NCI-H2196 (cell line): ENCODE data around the gene ANKRD11.
"Not testable (repeated sequence)": the region's sequence is repeated elsewhere in the genome, so short reads cannot be mapped to it uniquely, and the experiment has no call there.

Experiments used
- DNase-seq: peaks from one replicate; lab custom pipeline; 2025; ENCODE audit not compliant: unreplicated experiment; lab: John Stamatoyannopoulos, UW

Gene ANKRD11

DNA sequence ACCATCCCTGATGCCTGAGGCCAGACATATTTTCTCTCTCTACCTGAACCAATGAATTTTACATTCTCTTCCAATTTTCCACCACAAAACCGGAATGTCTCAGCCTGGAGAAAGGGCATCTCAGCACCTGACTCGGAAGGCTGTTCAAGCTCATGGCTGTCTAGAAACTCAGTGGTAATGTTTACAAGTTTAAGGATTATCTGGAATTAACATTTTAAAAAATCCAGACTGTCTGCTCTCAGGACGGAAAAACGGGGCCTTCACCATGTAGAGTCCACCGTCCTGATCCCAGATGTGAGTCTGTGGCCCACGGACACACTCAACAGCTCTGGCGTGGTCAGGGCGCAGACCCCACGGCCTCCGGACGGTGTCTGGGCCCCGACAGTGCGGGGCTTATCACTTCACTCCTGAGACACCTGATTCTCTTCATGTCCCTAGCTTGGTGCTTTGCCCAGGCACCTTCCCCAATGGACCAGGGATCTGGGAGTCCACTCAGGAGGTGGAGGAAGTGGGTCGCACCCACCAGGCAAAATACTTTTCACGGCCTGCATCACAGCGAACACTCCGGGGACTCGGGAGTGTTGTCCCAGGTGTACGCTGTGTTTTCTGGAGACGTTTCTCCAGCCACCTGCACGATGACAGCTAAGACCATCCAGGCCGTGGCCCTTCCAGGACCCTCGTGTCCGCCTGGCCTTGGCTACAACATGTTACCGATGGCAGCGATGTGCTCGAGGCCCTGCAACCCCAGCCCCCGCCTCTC is 171.3 kb downstream of the ANKRD11 start:
- DNase-seq, result no peak

DNA sequence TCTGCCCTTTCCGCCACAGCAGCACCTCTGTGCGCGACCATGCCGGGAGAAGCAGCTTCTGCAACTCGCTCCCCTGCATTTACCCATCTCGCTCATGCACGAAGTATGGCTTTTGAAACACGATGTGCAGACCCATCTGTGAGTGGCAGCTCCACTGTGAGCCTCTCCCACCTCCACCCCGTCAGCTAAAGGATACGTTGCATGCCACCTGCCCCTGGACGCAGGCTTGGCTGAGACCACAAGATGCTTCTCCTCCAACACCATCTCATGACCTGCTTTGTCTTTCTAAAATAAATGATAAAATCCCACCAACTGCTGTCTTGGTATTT is 172.0 kb downstream of the ANKRD11 start:
- no peak for DNase-seq

DNA sequence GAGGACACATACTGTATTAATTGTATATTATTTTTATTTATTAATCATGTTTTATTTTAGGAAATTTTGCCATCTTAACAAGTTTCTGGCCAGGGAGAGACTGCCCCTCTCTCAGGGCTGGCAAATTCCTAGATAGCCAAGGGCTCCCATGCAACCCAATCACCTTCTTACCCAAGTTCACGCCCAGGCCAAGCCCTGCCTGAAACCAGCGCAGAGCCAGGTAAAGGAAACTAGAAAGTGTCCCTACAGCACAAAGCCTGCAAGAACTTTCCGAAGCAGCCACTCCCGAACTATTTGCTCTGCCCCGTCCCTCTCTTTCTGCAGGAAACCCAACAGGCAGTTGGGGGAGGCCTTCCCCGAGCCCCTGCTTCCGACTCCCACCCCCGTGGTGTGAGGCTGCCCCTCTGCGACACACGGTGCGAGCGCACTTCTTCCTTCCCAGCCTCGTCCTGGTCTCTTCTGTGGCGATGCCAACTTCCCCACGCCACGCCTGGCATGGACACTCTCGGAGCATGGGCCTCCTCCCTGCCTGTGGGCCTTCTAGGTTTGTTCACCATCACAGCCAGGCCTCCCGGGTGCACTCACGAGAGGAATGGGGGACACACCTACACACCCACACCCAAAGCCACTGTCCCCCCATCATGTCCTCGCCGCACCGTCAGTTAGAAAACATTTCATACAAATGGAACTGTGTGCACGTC is 172.5 kb downstream of the ANKRD11 start:
- no peak for DNase-seq

DNA sequence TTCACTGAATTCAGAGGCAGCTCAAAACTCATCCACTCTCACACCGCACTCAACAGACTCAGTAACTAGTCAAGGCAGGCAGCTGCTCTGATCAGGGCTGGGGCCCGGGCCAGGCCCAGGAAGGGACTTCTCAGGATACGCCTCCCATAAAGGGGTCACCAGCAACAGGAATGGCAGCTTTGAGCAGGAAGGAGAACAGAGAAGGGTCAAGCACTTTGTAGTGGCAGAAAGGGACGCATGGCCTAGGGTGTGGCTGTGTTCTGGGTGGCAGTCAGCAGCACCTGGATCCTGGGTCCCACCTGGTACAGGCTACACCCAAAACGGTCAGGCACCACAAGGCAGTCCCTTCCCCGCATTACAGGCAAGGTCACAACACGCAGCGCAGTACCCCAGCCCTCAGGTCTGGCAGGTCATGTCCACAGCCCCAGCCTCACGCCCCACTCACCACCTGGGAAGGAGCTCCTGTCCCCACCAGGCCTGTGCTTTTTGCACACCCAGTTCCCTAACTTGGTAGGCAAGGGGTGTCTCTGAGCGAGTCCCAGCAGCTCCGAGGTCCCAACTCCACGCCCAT is 173.2 kb downstream of the ANKRD11 start:
- no peak for DNase-seq

DNA sequence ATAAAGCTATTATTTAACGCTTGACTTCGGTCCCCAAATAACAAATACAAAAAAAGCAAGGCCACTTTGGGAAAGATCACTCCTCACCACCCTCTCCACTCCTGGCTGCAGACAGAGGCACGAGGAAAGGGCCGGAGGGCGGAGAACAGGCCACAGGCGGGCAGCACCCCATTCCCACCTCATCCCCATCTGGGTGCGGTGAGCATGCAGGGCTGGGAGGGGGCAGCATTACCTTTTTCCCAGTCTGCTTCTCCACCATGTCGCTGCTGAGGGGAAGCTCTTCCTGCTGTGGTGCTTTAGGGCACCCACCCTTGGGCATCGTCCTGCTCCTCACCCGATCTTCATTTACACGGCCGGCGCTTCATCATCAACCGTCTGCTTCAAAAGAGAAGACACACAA is 173.7 kb downstream of the ANKRD11 start:
- DNase-seq, result no peak

DNA sequence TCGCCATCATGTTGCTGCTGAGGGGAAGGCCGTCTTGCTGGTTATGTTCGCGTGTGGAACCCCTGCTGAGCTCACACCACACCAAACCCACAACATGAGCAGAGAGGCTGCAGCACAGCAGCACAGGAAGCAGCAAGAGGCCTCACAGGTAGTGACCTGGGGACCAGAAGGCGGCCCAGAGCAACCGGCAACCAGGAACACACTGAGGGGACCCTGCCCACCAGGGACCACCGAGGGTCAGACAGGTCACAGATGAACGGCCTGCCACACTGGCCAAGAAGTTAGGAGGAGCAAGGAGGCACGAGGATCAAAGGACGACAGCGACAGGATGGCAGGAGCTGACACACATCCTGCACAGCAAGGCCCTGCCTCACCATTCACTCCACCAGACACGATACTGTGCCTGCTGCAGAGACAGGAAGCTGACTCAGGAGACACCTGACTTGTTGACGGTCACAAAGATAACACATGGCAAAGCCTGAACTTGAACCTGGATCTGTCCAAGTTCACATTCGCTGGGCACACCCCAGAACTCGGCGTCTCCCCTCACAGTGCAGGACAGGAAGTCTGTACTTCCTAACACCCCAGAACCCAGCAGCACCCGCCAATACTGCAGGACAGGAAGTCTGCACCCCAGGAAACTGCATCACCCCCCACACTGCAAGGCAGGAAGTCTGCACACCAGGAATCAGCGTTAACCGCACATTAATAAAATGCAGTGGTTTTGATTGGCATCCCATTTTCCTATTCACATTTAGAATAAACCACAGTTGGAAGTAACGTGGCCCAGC is 174.4 kb downstream of the ANKRD11 start:
- DNase-seq, result no peak

DNA sequence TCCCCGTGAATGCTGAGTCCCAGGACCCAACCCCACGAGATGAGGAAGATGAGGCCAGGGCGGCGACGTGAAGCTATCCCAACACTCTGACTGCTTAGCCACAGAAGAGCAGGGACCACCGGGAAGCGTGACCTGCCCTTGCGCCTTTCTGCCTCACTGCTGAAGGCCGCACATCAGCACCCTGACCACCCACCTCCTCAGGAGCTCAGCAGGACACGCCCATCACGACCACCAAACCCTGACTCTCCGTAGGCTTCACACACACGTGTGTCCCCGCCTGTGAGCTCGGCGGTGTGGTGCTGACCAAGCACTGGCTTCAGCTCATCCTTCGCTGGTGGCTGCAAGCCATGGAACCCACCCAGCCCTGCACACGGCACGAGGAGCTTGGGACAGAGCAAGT is 175.1 kb downstream of the ANKRD11 start:
- no peak for DNase-seq

DNA sequence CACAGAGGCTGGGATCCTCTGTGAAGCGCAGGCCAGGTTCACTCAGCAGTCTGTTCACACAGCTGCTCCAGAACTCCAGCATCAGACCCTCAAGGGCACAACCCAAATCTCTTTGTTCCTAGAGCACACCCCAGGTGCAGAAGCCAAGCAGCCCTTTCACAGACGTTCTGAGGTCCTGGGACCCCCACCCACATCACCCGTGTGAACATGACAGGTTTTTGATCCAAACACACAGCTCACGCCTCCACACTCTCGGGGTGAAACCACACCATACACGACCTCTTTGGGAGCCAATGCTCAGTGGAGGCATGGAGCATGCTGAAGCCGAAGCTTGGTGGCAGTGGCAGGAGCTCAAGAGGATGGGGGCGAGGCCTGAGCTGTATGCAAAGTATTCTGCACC is 175.5 kb downstream of the ANKRD11 start:
- no peak for DNase-seq

DNA sequence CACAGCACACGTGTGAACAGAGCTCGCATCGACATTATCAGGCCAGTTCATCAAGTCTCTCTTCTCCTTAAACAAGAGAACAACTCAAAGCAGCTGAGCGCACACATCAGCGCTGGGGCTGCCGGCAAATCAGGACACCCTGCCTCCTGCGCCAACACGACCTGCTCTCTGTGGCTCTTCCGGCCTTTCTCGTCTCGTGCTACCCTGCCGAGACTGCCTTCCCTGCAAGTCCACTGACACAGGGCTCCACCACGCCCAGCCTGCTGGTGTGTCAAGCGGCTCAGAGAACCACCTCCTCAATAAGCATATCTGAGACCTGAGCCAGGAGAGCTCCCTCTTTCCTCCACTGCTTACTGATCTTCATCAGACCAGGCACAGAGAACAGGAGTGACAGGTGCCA is 176.0 kb downstream of the ANKRD11 start:
- DNase-seq, result no peak

DNA sequence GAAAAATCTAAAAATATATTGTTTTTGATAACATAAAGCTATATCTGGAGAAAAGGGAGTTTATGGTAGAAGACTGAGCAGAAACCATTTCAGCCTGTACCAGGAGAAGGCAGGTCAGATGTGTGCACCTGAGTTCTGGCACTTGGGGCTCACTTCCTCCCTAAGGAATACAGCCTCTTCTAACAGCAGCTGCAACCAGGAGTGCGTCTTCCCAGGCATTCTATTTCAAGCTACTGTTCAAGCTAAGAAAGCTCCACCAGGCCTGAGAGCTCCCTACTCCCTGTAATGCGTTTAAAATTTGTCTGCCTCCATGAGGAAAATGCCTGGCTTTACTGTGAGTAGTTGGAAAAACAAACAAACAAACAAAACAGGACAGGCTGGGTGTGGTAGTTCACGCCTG is 176.8 kb downstream of the ANKRD11 start:
- no peak for DNase-seq

DNA sequence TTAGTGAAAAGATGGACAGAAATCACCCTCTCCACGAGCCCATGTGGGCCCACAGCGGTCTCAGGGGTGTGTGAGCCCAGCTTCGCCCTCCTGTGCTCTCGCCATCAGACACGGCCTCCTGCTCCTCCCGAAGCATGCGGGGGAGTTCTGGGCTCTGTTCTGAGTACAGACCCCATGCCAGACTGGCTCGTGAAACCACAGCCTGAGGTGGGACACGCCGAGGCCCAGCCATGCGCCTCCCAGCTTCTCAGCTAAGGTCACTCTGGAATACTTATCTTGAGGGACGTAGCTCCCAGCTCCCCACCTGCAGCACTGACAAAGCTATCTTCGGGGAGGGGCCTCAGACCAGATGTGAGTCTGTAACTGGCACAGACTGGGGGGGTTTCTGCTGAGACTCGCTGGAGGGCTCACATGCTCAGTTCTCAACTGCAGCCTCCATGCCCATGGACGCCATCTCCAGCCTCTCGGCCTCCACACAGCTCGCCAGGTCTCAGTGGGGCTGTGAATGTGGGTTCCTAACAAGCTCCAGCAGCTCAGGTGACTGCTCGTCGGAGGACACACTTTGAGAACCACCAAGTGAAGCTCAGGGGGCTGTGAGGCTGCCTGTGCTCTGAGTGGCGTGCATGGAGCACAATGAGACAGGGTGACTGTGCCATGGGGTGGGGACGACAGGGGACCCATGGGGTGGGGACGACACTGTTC is 177.6 kb downstream of the ANKRD11 start:
- no peak for DNase-seq

DNA sequence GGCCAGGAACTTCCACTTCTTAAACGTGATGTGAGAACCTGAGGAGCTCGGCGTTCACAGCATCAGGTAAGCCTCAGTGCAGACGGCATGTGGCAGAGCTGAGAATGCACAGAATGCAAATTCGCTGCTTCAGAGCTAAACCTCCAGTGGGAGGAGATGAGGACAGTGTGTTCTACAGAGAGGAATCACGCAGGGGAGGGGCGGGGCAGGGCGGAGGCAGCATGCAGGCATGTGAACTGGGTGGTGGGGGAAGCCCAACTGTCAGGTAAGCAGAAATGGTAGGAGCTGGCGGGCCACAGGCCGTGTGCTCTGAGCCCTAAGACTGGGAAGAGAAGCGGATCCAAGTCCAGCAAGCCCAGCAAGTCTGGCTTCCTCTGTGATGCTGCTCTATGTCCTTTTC is 178.2 kb downstream of the ANKRD11 start:
- no peak for DNase-seq

DNA sequence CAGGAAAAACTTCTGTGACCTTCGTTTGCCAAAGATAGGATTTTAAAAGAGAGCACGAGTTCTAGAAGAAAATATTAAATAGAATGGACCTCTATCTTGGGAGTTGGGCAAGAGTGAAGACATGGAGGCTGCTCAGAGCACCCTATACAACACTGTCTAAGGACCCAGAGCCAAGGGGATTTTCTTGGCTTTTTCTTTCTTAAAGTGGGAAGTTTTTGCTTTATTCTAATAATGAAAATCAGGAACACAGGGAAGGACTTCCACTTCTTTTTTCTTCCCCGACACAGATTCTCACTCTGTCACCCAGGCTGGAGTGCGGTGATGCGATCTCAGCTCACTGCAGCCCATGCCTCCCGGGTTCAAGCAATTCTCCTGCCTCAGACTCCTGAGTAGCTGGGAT is 178.7 kb downstream of the ANKRD11 start:
- DNase-seq, result no peak

DNA sequence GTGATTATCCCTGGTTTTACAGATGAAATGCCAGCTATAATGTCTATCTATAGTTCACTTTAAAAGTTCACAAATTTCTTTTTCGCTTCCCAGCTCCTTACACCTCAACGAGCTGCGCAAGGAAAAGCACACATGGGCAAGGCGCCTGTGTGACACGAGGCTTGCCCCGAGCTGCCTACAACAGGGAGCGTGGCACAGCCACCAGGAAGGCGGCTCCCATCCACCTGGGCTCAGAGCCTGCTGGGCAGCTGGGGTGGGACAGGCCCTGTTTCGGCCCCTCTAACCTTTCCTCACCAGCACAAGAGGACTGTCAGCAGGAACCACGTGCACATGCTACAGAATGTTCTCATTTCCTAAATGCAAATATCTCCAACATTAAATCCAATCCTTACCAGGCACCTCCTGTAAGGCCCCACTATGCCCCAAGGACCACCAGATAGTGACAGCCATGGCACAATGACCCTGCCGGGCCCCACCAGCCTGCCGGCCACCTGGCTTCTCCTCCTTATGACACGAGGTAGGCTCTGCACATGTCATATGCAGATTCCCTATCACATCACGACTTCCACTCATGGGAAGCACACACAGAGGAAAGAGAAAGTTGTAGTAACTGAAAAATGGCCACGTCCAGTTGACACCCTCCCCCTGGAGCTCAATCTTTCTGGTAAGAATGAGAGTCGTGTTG is 180.8 kb downstream of the ANKRD11 start:
- no peak for DNase-seq

DNA sequence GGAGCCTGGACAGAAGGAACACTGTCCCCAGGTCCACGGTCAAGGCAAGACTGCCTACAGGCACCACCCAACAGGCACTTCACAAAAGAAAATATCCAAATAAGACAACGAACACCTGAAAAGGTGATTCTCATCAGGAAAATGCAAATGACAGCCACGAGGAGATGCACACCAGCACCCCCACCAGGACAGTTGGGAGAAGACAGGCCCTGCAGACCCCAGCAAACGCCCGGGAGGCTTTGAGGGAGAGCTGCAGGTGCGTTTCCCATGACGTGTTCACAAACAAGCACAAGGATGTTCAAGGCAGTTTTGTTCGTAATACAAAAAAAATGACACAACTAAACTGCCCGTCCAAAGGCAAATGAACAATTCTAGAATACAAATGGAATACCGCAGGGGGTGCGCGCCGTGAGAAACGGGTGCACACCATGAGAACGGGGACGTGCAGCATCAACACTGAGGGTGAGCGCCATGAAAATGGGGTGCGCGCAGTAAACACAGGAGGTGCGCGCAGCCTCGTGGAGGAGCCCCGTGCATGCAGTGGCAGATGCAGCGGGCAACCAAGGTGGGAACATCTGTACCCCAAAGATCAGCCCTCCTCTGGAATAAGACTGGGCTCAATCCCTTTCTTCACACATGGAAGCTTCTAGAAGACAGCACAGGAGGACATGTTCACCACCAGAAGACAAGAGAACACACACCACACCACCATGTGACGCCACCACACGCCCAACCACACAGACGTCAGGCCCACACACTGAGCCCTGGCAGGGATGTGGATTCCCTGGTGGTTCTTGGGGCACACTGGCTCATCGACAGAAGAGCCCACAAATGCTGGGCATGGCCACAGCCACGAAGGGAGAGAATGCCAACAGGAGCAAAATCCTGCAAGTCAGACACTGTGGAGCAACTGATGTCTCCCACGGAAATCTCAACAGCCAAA is 181.7 kb downstream of the ANKRD11 start:
- DNase-seq, result no peak

DNA sequence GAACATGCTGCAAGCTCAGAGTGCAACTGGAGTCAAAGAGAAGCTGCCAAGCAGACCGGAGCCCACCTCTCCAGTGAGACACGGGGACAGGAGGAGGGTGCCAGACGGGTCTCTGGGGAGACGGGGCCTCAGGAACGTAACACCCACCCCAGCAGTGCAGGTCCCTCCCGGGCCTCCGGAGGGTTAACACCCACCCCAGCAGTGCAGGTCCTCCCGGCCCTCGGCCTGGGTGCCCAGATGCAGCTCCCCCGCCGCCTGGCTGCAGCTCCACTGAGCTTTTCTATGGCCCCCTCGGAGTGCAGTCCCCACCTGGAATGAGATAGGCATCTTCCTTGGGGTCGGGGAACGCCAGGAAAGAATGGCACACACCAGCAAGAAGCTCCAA is 182.9 kb downstream of the ANKRD11 start:
- DNase-seq, result no peak

DNA sequence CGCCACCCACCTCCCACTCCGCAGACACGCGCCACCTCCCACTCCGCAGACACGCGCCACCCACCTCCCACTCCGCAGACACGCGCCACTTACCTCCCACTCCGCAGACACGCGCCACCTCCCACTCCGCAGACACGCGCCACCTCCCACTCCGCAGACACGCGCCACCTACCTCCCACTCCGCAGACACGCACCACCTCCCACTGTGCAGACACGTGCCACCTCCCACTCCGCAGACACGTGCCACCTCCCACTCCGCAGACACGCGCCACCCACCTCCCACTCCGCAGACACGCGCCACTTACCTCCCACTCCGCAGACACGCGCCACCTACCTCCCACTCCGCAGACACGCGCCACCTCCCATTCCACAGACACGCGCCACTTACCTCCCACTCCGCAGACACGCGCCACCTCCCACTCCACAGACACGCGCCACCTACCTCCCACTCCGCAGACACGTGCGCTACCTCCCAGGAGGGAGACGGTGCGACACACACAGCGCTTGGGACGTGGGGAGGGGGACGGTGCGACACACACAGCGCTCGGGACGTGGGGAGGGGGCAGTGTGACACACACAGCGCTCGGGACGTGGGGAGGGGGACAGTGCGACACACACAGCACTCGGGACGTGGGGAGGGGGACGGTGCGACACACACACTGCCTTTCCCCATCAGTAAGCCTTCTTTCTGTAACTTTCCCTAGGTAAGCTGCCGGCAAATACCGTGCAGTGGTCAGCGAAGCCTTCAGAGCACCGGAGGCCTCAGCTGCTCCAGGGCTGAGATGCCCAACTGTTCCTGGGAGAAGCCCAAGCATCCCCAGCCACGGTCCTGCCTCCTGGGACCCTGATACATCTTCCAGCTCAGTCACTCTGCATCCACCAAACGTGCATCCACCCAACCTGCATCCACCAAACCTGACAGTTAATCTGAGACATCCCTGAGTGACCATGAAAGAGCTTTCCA is 183.6 kb downstream of the ANKRD11 start:
- DNase-seq, result not testable (repeated sequence)

DNA sequence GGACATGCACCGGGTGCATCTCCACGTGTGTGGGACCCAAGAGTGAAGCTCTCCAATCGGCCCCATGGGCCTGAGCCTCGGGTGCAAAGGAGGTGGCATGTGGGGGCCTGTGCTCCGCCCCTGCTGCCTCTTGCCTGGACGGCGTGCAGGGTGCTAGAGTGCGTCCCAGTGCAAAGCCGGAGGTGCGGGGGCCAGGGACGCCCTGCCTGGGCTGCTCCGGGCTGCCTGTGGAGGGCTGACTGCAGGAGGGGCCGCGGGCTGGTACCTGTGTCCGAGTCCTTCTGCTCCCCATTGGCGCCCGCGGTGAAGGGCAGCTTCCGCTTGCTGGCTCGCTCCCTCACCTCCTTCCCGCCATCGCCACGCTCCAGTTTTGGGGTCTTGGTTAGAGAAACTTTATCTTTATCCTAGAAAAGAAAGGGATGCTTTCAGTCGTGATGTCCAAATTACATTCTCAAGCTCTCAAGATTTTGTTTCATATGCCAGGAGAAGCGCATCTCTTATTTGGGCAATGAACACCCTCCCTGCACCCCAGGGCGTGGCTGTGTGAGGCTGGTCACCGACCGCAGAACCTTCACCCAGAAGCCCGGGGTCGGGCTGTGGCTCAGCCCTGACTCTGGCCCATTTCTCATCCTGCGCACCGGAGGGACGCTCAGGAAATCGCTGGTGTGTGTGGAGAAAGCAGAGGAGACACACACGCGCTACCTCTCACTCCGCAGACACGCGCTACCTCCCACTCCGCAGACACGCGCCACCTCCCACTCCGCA is 185.2 kb downstream of the ANKRD11 start:
- DNase-seq, result no peak
